ENCODE data around the gene APBB2.
"Not testable (repeated sequence)": the region's sequence is repeated elsewhere in the genome, so short reads cannot be mapped to it uniquely, and the experiment has no call there.

Gene APBB2

GRCh38 chr4:40924096-40924792 lies 290.1 kb downstream of the APBB2 start:
- DNase-seq = peak; percentile 6

- no peak for DNase-seq
These were observed 290.8 kb downstream of the APBB2 start for GRCh38 chr4:40923316-40924095.

- DNase-seq = not testable (repeated sequence)
These were observed 294.4 kb downstream of the APBB2 start for GRCh38 chr4:40919976-40920375.

GRCh38 chr4:40918330-40918729 lies 296.0 kb downstream of the APBB2 start:
- no peak for DNase-seq

GRCh38 chr4:40916880-40917279 lies 297.5 kb downstream of the APBB2 start:
- DNase-seq = no peak

GRCh38 chr4:40916218-40916555 lies 298.2 kb downstream of the APBB2 start:
- no peak for DNase-seq

- no peak for DNase-seq
These were observed 298.8 kb downstream of the APBB2 start for GRCh38 chr4:40915318-40916217.

- no peak for DNase-seq
These were observed 301.7 kb downstream of the APBB2 start for GRCh38 chr4:40912460-40913184.

GRCh38 chr4:40910706-40911105 lies 303.6 kb downstream of the APBB2 start:
- no peak for DNase-seq

- no peak for DNase-seq
These were observed 304.9 kb downstream of the APBB2 start for GRCh38 chr4:40909363-40909876.

- no peak for DNase-seq
These were observed 305.5 kb downstream of the APBB2 start for GRCh38 chr4:40908702-40909362.

GRCh38 chr4:40908297-40908696 lies 306.0 kb downstream of the APBB2 start:
- no peak for DNase-seq

- no peak for DNase-seq
These were observed 308.9 kb downstream of the APBB2 start for GRCh38 chr4:40905414-40905813.

GRCh38 chr4:40900531-40900930 lies 313.8 kb downstream of the APBB2 start:
- not testable (repeated sequence) for DNase-seq

GRCh38 chr4:40897557-40898203 lies 316.7 kb downstream of the APBB2 start:
- DNase-seq = peak; percentile 13

- no peak for DNase-seq
These were observed 323.6 kb downstream of the APBB2 start for GRCh38 chr4:40890764-40891163.

- DNase-seq = no peak
These were observed 324.1 kb downstream of the APBB2 start for GRCh38 chr4:40890199-40890598.

- DNase-seq = no peak
These were observed 325.4 kb downstream of the APBB2 start for GRCh38 chr4:40888933-40889332.

- DNase-seq = no peak
These were observed 326.6 kb downstream of the APBB2 start for GRCh38 chr4:40887764-40888131.

- DNase-seq = no peak
These were observed 327.2 kb downstream of the APBB2 start for GRCh38 chr4:40886931-40887763.

- DNase-seq = no peak
These were observed 332.5 kb downstream of the APBB2 start for GRCh38 chr4:40881851-40882250.
